HG02938 (cell line): Measurements from ENCODE around the gene SCN8A.
"Not testable (repeated sequence)": the region's sequence is repeated elsewhere in the genome, so short reads cannot be mapped to it uniquely, and the experiment has no call there.

Experiments used
- ATAC-seq: cut with Tn5 transposase; IDR thresholded peaks from one replicate; pipeline ENCODE4 v1.9.1; 2021; ENCODE audit warnings: mild to moderate bottlenecking, moderate library complexity; ENCODE audit not compliant: unreplicated experiment

SCN8A gene

GRCh38 chr12:51591016-51591901 lies at the start of gene SCN8A:
TSS of gene SCN8A (plus strand) at chr12:51591233. CDS start at chr12:51662818, 71,585 bp downstream.
- ATAC-seq = no peak

- ATAC-seq = no peak
Measured at GRCh38 chr12:51546097-51546496, 44.9 kb upstream of the SCN8A start.

- no peak for ATAC-seq
Measured at GRCh38 chr12:51547606-51548005, 43.4 kb upstream of the SCN8A start.

- no peak for ATAC-seq
Measured at GRCh38 chr12:51548241-51548640, 42.8 kb upstream of the SCN8A start.

- no peak for ATAC-seq
Measured at GRCh38 chr12:51549637-51550036, 41.4 kb upstream of the SCN8A start.

GRCh38 chr12:51568271-51569032 lies 22.6 kb upstream of the SCN8A start:
- ATAC-seq = not testable (repeated sequence)

- ATAC-seq = no peak
Measured at GRCh38 chr12:51579321-51579850, 11.6 kb upstream of the SCN8A start.

GRCh38 chr12:51589060-51589459 lies 2.0 kb upstream of the SCN8A start:
- ATAC-seq = no peak

- ATAC-seq = no peak
Measured at GRCh38 chr12:51589557-51590176, 1.4 kb upstream of the SCN8A start.

- peak; percentile 62 for ATAC-seq
Measured at GRCh38 chr12:51590347-51591015, 552 bp upstream of the SCN8A start.

- ATAC-seq = no peak
Measured at GRCh38 chr12:51592034-51592705, 1.1 kb downstream of the SCN8A start.

GRCh38 chr12:51593021-51593420 lies 2.0 kb downstream of the SCN8A start:
- no peak for ATAC-seq

GRCh38 chr12:51593539-51593938 lies 2.5 kb downstream of the SCN8A start:
- ATAC-seq = no peak

- ATAC-seq = no peak
Measured at GRCh38 chr12:51598156-51598555, 7.1 kb downstream of the SCN8A start.

GRCh38 chr12:51600721-51601120 lies 9.7 kb downstream of the SCN8A start:
- no peak for ATAC-seq

GRCh38 chr12:51601241-51601640 lies 10.2 kb downstream of the SCN8A start:
- ATAC-seq = no peak

- not testable (repeated sequence) for ATAC-seq
Measured at GRCh38 chr12:51605896-51606295, 14.9 kb downstream of the SCN8A start.

- not testable (repeated sequence) for ATAC-seq
Measured at GRCh38 chr12:51607197-51607596, 16.2 kb downstream of the SCN8A start.

- ATAC-seq = no peak
Measured at GRCh38 chr12:51620448-51620847, 29.4 kb downstream of the SCN8A start.
